Measurements from ENCODE around the gene GAP43.
A peak's percentile ranks its signal among the peaks of the same experiment; 100 is the strongest.

The GAP43 gene

GRCh38 chr3:115688418-115688817, 65.1 kb downstream of the GAP43 start:
- no peak overlapping the region for H3K9ac ChIP-seq (ENCODE audit: low read depth, low read length, poor library complexity)
- no CpG with 5 or more reads among the region's 7 CpGs for WGBS, 2 donors (ENCODE audit: extremely low coverage in 2 of 2, insufficient read length in 2 of 2, insufficient replicate concordance in 1 of 2)
- H3K4me3 ChIP-seq (ENCODE audit: low read length in 2 of 2) = no peak overlapping the region

DNA sequence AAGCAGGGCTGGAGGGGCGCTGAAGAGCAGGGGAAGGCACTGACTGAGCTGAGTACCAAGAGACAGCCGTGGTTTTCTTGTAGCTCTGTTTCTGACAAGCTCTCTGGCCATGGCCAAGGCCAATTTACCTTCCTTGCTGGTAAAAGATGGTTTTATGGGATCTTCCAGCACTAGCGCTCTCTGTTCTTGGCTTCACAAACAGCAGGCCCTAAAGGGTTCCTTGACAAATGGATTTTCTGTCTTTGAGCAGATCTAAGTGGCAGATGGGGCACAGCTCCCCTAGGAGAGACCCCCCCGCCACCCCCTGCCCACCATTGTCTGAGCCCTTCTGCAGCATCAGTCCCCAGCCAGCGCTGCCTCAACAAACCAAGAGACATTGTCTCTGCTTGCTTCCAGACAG, 66.6 kb downstream of the GAP43 start:
- Histone ChIP-seq H2BK15ac (ENCODE audit: low read length) (no peak overlapping the region), H4K91ac (ENCODE audit: low read depth, low read length, poor library complexity) (no peak overlapping the region), H3K9me3 (replicated peaks in 1 of 2; ENCODE audit: control insufficient read depth in 2 of 2, insufficient read depth in 1 of 2, low read depth in 1 of 2, low read length in 2 of 2) (no peaks in the 10 kb centered on the region), H2BK12ac (ENCODE audit: low read length) (no peak overlapping the region), H3K27ac (replicated peaks; ENCODE audit: low read length) (no peak overlapping the region), H4K8ac (ENCODE audit: low read depth, low read length) (no peak overlapping the region), H3K4me2 (ENCODE audit: insufficient read depth, low read length, poor library complexity, severe bottlenecking) (no peak overlapping the region), H3K18ac (ENCODE audit: low read length) (no peak overlapping the region), H3K23ac (ENCODE audit: low read depth, low read length, poor library complexity) (no peak overlapping the region), H3K27me3 (ENCODE audit: control insufficient read depth in 3 of 3, insufficient read depth in 3 of 3, low read depth in 1 of 3, low read length in 3 of 3) (no peaks in the 10 kb centered on the region), H3K79me1 (ENCODE audit: low read depth, low read length) (no peaks in the 10 kb centered on the region), H2BK120ac (ENCODE audit: low read depth, low read length) (no peak overlapping the region), H3K14ac (ENCODE audit: low read length) (no peak overlapping the region), H3K4ac (ENCODE audit: low read length) (no peak overlapping the region), H2AK5ac (ENCODE audit: low read depth, low read length) (no peak overlapping the region), H2AFZ (ENCODE audit: low read length) (no peak overlapping the region), H3K4me1 (ENCODE audit: control insufficient read depth in 2 of 2, insufficient read depth in 1 of 2, low read depth in 1 of 2, low read length in 2 of 2) (peaks cover 2 to 3% of the 10 kb centered on the region in 2 donors), H3K4me3 (ENCODE audit: low read length in 2 of 2) (no peak overlapping the region), H3K36me3 (replicated peaks in 1 of 2; ENCODE audit: control insufficient read depth in 2 of 2, insufficient read depth in 2 of 2, low read length in 2 of 2) (no peaks in the 10 kb centered on the region), H3K9ac (ENCODE audit: low read depth, low read length, poor library complexity) (no peak overlapping the region), H2BK5ac (ENCODE audit: low read length) (no peak overlapping the region)
- DNase-seq (ENCODE audit: low spot score) = no peak
- WGBS, 2 donors (ENCODE audit: extremely low coverage in 2 of 2, insufficient read length in 2 of 2, insufficient replicate concordance in 1 of 2) = no CpG with 5 or more reads among the region's 5 CpGs

More at GRCh38 chr3:115688418-115688817, 65.1 kb downstream of the GAP43 start:
- DNase-seq (ENCODE audit: low spot score) = no peak
- no peak overlapping the region for H2BK12ac ChIP-seq (ENCODE audit: low read length)
- no peak overlapping the region for H2BK5ac ChIP-seq (ENCODE audit: low read length)
- no peak overlapping the region for H4K91ac ChIP-seq (ENCODE audit: low read depth, low read length, poor library complexity)
- no peak overlapping the region for H4K8ac ChIP-seq (ENCODE audit: low read depth, low read length)
- H2BK120ac ChIP-seq (ENCODE audit: low read depth, low read length) = no peak overlapping the region
- no peaks in the 10 kb centered on the region for H3K27me3 ChIP-seq (ENCODE audit: control insufficient read depth in 3 of 3, insufficient read depth in 3 of 3, low read depth in 1 of 3, low read length in 3 of 3)
- H3K27ac ChIP-seq (replicated peaks; ENCODE audit: low read length) = no peak overlapping the region
- H3K36me3 ChIP-seq (replicated peaks in 1 of 2; ENCODE audit: control insufficient read depth in 2 of 2, insufficient read depth in 2 of 2, low read length in 2 of 2) = no peaks in the 10 kb centered on the region
- H3K4ac ChIP-seq (ENCODE audit: low read length) = no peak overlapping the region
- no peak overlapping the region for H3K14ac ChIP-seq (ENCODE audit: low read length)
- H2AFZ ChIP-seq (ENCODE audit: low read length) = no peak overlapping the region
- no peak overlapping the region for H2AK5ac ChIP-seq (ENCODE audit: low read depth, low read length)
- no peaks in the 10 kb centered on the region for H3K4me1 ChIP-seq (ENCODE audit: control insufficient read depth in 2 of 2, insufficient read depth in 1 of 2, low read depth in 1 of 2, low read length in 2 of 2)
- H2BK15ac ChIP-seq (ENCODE audit: low read length) = no peak overlapping the region
- no peak overlapping the region for H3K23ac ChIP-seq (ENCODE audit: low read depth, low read length, poor library complexity)
- H3K4me2 ChIP-seq (ENCODE audit: insufficient read depth, low read length, poor library complexity, severe bottlenecking) = no peak overlapping the region
- no peak overlapping the region for H3K18ac ChIP-seq (ENCODE audit: low read length)
- H3K9me3 ChIP-seq (replicated peaks in 1 of 2; ENCODE audit: control insufficient read depth in 2 of 2, insufficient read depth in 1 of 2, low read depth in 1 of 2, low read length in 2 of 2) = no peaks in the 10 kb centered on the region
- H3K79me1 ChIP-seq (ENCODE audit: low read depth, low read length) = no peaks in the 10 kb centered on the region

DNA sequence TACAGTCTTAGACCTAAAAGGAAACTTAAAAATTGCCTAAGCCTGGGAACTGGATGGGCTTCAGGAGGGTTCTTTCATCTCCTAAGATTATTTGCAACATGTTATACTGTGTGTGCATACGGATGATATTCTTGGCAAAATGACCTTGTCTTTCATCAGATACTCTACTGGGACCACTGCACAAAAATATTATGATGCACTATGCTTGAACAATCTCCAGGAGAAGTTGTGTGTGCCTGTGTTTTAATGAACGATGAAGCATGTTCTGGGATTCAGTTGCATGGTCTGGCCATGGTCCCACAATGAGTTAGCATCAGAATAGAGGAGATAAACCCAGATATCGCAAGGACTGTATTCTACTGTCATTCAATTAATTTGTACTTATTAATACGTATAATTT, 68.7 kb downstream of the GAP43 start:
- Histone ChIP-seq H4K8ac (ENCODE audit: low read depth, low read length) (no peak overlapping the region), H3K4me3 (ENCODE audit: low read length in 2 of 2) (no peak overlapping the region), H2AFZ (ENCODE audit: low read length) (no peak overlapping the region), H3K14ac (ENCODE audit: low read length) (no peak overlapping the region), H2BK12ac (ENCODE audit: low read length) (no peak overlapping the region), H3K27me3 (ENCODE audit: control insufficient read depth in 3 of 3, insufficient read depth in 3 of 3, low read depth in 1 of 3, low read length in 3 of 3) (no peaks in the 10 kb centered on the region), H2BK120ac (ENCODE audit: low read depth, low read length) (no peak overlapping the region), H3K4ac (ENCODE audit: low read length) (no peak overlapping the region), H3K9me3 (replicated peaks in 1 of 2; ENCODE audit: control insufficient read depth in 2 of 2, insufficient read depth in 1 of 2, low read depth in 1 of 2, low read length in 2 of 2) (no peaks in the 10 kb centered on the region), H4K91ac (ENCODE audit: low read depth, low read length, poor library complexity) (no peak overlapping the region), H2AK5ac (ENCODE audit: low read depth, low read length) (no peak overlapping the region), H2BK5ac (ENCODE audit: low read length) (no peak overlapping the region), H3K79me1 (ENCODE audit: low read depth, low read length) (no peaks in the 10 kb centered on the region), H3K36me3 (replicated peaks in 1 of 2; ENCODE audit: control insufficient read depth in 2 of 2, insufficient read depth in 2 of 2, low read length in 2 of 2) (no peaks in the 10 kb centered on the region), H2BK15ac (ENCODE audit: low read length) (no peak overlapping the region), H3K27ac (replicated peaks; ENCODE audit: low read length) (no peak overlapping the region), H3K9ac (ENCODE audit: low read depth, low read length, poor library complexity) (no peak overlapping the region), H3K4me2 (ENCODE audit: insufficient read depth, low read length, poor library complexity, severe bottlenecking) (no peak overlapping the region), H3K4me1 (ENCODE audit: control insufficient read depth in 2 of 2, insufficient read depth in 1 of 2, low read depth in 1 of 2, low read length in 2 of 2) (peaks cover 2 to 3% of the 10 kb centered on the region in 2 donors), H3K18ac (ENCODE audit: low read length) (no peak overlapping the region), H3K23ac (ENCODE audit: low read depth, low read length, poor library complexity) (no peak overlapping the region)
- no peak for DNase-seq (ENCODE audit: low spot score)
- WGBS, 2 donors (ENCODE audit: extremely low coverage in 2 of 2, insufficient read length in 2 of 2, insufficient replicate concordance in 1 of 2) = no CpG with 5 or more reads among the region's 4 CpGs

- no peak overlapping the region for H3K27ac ChIP-seq (replicated peaks; ENCODE audit: low read length)
- peak; percentile 78 for DNase-seq (ENCODE audit: low spot score)
- peaks cover 2 to 3% of the 10 kb centered on the region in 2 donors for H3K4me1 ChIP-seq (ENCODE audit: control insufficient read depth in 2 of 2, insufficient read depth in 1 of 2, low read depth in 1 of 2, low read length in 2 of 2)
- no peak overlapping the region for H3K4me3 ChIP-seq (ENCODE audit: low read length in 2 of 2)
- H3K4me2 ChIP-seq (ENCODE audit: insufficient read depth, low read length, poor library complexity, severe bottlenecking) = no peak overlapping the region
- H3K23ac ChIP-seq (ENCODE audit: low read depth, low read length, poor library complexity) = no peak overlapping the region
- H3K14ac ChIP-seq (ENCODE audit: low read length) = no peak overlapping the region
- no peak overlapping the region for H4K91ac ChIP-seq (ENCODE audit: low read depth, low read length, poor library complexity)
- H2BK12ac ChIP-seq (ENCODE audit: low read length) = no peak overlapping the region
- no peaks in the 10 kb centered on the region for H3K36me3 ChIP-seq (replicated peaks in 1 of 2; ENCODE audit: control insufficient read depth in 2 of 2, insufficient read depth in 2 of 2, low read length in 2 of 2)
- H2AFZ ChIP-seq (ENCODE audit: low read length) = peak overlapping the region; percentile 86
- no peak overlapping the region for H4K8ac ChIP-seq (ENCODE audit: low read depth, low read length)
- no peaks in the 10 kb centered on the region for H3K79me1 ChIP-seq (ENCODE audit: low read depth, low read length)
- no peak overlapping the region for H2BK5ac ChIP-seq (ENCODE audit: low read length)
- H2BK120ac ChIP-seq (ENCODE audit: low read depth, low read length) = no peak overlapping the region
- no peak overlapping the region for H3K4ac ChIP-seq (ENCODE audit: low read length)
- H3K9me3 ChIP-seq (replicated peaks in 1 of 2; ENCODE audit: control insufficient read depth in 2 of 2, insufficient read depth in 1 of 2, low read depth in 1 of 2, low read length in 2 of 2) = no peaks in the 10 kb centered on the region
- WGBS, 2 donors (ENCODE audit: extremely low coverage in 2 of 2, insufficient read length in 2 of 2, insufficient replicate concordance in 1 of 2) = no CpG with 5 or more reads among the region's 8 CpGs
- no peaks in the 10 kb centered on the region for H3K27me3 ChIP-seq (ENCODE audit: control insufficient read depth in 3 of 3, insufficient read depth in 3 of 3, low read depth in 1 of 3, low read length in 3 of 3)
- H3K18ac ChIP-seq (ENCODE audit: low read length) = no peak overlapping the region
- no peak overlapping the region for H2BK15ac ChIP-seq (ENCODE audit: low read length)
- H2AK5ac ChIP-seq (ENCODE audit: low read depth, low read length) = no peak overlapping the region
- no peak overlapping the region for H3K9ac ChIP-seq (ENCODE audit: low read depth, low read length, poor library complexity)
Measured at GRCh38 chr3:115692887-115693524, 69.7 kb downstream of the GAP43 start.

Data from neuronal stem cell (in vitro differentiated cells).